NCI-H2107 (cell line): Measurements from ENCODE around the gene SMIM7.
A peak's percentile ranks its signal among the peaks of the same experiment; 100 is the strongest.
"Not testable (repeated sequence)": the region's sequence is repeated elsewhere in the genome, so short reads cannot be mapped to it uniquely, and the experiment has no call there.

Experiments used
- DNase-seq: peaks from one replicate; lab custom pipeline; 2025; lab: John Stamatoyannopoulos, UW

Gene SMIM7

GRCh38 chr19:16659832-16660708 lies at the start of gene SMIM7:
SMIM7 (minus strand) TSS chr19:16660144; CDS start chr19:16660110, 34 bp downstream.
- peak; percentile 96 for DNase-seq

GRCh38 chr19:16703677-16704076 lies 43.7 kb upstream of the SMIM7 start:
- DNase-seq: no peak

GRCh38 chr19:16702123-16702522 lies 42.2 kb upstream of the SMIM7 start:
- DNase-seq: no peak

GRCh38 chr19:16698914-16699313 lies 39.0 kb upstream of the SMIM7 start:
- no peak for DNase-seq

- no peak for DNase-seq
Observed at GRCh38 chr19:16688084-16688483, 28.1 kb upstream of the SMIM7 start.

- DNase-seq: no peak
Observed at GRCh38 chr19:16684216-16684615, 24.3 kb upstream of the SMIM7 start.

GRCh38 chr19:16682539-16682938 lies 22.6 kb upstream of the SMIM7 start:
- DNase-seq: no peak

- no peak for DNase-seq
Observed at GRCh38 chr19:16679811-16680210, 19.9 kb upstream of the SMIM7 start.

GRCh38 chr19:16678498-16678897 lies 18.6 kb upstream of the SMIM7 start:
- DNase-seq: no peak

- DNase-seq: no peak
Observed at GRCh38 chr19:16677055-16677454, 17.1 kb upstream of the SMIM7 start.

GRCh38 chr19:16676101-16676798 lies 16.3 kb upstream of the SMIM7 start:
- no peak for DNase-seq

GRCh38 chr19:16673839-16674238 lies 13.9 kb upstream of the SMIM7 start:
- DNase-seq: not testable (repeated sequence)

GRCh38 chr19:16673231-16673630 lies 13.3 kb upstream of the SMIM7 start:
- no peak for DNase-seq

- no peak for DNase-seq
Observed at GRCh38 chr19:16671652-16672274, 11.8 kb upstream of the SMIM7 start.

GRCh38 chr19:16670291-16670690 lies 10.3 kb upstream of the SMIM7 start:
- no peak for DNase-seq

GRCh38 chr19:16668702-16669101 lies 8.8 kb upstream of the SMIM7 start:
- DNase-seq: not testable (repeated sequence)

- no peak for DNase-seq
Observed at GRCh38 chr19:16668176-16668575, 8.2 kb upstream of the SMIM7 start.

- DNase-seq: no peak
Observed at GRCh38 chr19:16661480-16662034, 1.6 kb upstream of the SMIM7 start.

- no peak for DNase-seq
Observed at GRCh38 chr19:16660763-16661479, 977 bp upstream of the SMIM7 start, which contains the start of gene TMEM38A. TMEM38A (plus strand) TSS chr19:16661139; CDS start chr19:16661218, 79 bp downstream.

GRCh38 chr19:16659464-16659831 lies 496 bp downstream of the SMIM7 start:
- DNase-seq: no peak

GRCh38 chr19:16657384-16657783 lies 2.6 kb downstream of the SMIM7 start:
- DNase-seq: no peak

GRCh38 chr19:16655727-16656126 lies 4.2 kb downstream of the SMIM7 start:
- DNase-seq: no peak
